Stimulated activated CD8-positive, alpha-beta memory T cell treated with anti-CD3 and anti-CD28 coated beads, Interleukin-12 subunit alpha, Interleukin-12 subunit beta, amount 100 ng/mL, for 24 hours (primary cell): ENCODE data around the gene NCAPD2.
"Not testable (repeated sequence)": the region's sequence is repeated elsewhere in the genome, so short reads cannot be mapped to it uniquely, and the experiment has no call there.

Experiments
- DNase-seq: peaks from one replicate; pipeline ENCODE4 v3.0.0-alpha.2; 2020; ENCODE audit errors: extremely low read depth

NCAPD2 gene

DNA sequence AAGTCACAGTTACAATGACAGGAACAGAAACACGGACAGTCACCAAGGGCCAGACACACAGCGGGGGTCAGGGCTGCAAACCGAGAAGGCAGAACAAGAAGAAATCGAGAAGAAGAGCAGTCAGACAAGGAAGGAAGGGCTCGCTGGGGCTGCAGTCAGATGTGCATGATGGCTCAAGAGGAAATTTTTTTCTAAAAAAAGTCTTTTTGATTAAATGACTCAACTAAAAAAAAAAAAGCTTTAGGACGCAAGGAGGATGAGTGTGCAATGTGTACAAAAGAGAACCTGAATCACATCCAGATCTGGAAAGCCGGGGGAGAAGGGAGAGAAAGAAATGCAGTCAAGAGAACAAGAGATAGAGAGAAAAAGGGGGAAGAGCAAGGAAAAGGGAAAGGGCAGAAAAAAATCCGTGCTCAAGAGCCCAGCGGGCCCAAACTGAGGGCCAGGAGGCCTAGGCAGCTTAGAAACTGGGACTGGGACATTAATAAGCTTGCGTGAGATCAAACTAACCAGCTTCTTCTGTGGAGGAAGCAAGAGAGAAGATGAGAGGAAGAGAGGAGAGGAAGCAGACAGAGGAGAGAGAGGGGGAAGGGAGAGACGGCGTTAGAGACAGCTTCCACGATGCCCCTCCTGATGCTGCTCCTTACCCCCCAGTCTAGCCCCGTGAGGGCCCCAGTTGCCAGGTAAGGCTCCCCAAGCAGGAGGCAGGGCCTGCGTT lies 55.2 kb downstream of the NCAPD2 start:
- DNase-seq: no peak

DNA sequence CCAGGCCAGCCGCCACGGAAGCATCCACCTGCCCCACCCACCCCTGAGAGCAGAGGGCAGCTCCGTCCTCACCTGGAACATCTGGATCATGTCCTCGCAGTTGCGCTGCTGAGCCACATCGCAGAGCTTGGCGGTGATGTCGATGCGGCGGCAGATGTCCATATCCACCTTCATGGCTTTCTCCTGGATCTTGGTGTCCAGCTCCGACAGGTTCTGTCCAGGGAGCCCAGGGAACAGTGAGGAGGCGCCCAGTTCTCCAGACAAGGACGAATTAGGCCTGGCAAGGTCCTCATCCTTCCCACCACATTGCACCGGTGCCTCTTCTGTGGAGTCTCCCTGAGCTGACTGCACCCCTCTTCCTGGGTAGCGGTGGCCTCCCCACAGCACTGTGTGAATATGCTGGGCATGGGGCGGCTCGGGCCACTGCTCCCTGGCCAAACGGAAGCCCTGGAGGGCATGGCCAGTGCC lies 55.8 kb downstream of the NCAPD2 start:
- no peak for DNase-seq

DNA sequence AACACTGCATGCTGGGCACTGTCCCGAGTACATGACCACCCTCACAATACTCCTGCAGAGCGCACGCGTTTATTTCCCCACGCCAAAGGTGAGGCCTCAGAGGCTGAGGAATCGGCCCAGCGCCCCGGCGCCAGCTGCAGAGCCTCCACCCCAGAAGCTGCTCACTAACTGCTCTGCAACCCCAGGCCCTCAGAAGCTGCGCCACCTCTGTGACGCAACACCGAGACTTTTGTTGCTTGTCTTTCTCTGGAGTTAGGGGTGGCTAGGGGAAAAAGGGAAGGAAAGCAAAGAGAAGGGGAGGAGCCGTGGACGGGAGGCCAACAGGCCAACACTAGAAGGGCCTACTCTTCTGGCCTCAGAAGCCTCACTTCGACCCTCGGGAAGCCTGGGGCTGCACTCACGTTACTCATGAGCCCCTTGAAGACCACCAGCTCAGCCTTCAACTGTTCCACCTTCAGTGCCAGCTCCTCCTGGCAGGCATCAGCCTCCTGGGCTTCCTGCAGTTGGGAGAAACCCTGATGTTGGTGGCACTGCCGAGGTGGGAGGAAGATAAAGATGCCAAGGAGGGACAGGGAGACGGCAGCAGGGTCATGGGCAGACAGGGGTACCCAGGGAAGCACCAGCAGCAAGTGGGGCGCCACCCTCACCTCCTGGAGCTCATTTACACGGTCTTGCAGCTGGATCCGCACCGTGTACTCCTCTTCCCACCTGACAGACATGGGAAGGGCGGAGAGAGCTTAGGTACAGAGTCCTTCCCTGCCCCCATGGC lies 56.6 kb downstream of the NCAPD2 start:
- DNase-seq: no peak

DNA sequence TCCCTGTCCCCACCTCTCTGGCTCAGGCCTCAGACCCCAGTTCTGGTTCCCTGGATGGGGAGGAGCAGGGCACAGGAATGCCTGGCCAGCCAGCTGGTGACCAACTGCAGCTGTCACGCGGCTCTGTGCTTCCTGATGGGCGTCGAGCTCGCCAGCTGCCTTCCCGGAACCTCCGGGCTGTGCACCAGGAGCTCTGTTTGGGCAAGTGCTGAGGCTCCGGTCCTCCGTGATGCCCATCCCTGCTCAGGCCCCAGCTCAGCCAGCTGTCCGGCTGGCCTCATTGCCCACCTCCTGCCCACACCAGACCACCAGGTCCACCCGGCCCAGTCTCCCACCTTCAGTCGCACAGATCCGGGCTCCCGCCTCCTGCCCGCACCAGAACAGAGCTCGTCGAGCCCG lies 57.2 kb downstream of the NCAPD2 start:
- no peak for DNase-seq

DNA sequence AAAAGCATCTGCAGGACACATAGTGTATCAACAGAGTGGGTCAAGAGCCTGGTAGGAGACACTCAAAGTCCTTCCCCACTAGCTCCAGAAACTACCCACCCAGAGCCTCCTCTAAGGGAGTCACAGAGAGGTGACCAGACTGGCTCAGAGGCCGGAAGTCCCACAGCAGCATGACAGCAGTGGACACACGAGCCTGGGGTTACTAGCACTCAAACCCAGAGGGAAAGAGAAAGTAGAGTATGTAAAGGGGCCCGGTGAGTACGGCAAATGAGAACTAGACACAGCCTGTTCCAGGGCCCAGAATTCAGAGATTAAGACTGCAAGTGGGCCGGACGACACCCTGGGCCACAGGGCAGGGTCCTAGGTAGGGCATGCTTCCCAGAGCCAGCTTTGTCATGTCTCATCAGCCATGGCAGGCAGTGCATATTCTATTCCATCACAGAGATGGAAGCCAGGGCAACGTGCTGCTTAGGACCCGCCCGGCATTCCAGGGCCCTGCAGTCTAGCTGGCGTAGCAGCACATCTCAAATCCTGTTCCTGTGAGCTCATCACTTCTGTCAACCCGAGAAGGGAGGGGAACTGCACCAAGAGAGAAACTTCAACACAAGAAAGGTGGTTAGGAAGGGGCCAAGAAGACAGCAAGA lies 57.7 kb downstream of the NCAPD2 start:
- DNase-seq: no peak

DNA sequence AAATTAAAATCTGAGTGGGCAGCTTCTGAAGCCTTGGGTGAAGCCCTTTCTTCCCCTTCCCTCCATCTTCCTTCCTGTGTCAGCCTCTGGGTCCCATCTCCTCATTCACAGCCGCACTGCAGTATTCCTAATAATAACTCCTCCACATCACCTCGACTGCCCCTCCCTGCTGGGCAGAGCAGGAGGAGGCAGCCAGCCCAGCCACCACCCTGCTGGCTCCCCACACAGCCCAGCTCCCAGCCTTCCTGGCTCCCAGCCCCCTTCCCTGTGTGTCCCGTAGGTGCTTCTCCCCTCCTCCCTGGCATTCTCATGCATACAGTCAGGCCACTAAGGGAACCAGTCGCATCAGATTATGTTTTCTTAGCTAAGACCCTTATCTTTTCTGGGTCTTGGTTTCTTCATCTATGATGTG lies 58.2 kb downstream of the NCAPD2 start:
- DNase-seq: no peak

DNA sequence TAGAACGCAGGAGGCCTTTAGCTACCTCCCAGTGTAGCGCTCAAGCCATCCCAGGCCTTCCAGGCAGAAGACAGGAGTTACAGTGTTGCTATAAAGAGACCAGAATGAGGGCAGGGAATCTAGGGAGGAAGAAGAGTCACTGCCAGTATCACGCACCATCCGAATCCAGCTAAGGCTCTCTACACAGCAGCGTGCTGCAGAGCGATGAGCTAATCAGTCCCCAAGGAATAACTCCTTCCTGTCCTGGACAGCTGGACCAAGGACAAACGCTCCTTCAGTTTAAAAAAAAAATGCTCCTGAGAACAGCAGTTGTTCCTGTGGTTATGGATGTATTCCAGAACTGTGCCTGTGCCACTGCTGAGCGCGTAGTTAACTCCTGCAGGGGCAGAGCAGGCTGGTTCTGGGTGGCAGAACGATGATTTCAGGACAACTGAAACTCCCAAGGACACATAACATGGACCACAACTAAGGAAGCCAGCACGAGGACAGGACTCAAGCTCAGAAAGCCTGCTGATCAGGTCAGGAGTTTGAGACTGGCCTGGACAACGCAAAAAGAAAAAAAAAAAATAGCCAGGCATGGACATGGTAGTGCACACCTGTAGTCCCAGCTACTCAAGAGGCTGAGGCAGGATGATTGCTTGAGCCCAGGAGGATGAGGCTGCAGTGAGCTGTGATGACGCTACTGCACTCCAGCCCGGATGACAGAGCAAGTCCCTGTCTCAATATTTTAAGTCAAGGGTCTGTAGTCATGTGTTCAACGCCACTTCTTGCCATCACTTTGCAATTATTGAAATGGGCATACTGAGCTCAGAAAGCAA lies 59.4 kb downstream of the NCAPD2 start:
- no peak for DNase-seq

DNA sequence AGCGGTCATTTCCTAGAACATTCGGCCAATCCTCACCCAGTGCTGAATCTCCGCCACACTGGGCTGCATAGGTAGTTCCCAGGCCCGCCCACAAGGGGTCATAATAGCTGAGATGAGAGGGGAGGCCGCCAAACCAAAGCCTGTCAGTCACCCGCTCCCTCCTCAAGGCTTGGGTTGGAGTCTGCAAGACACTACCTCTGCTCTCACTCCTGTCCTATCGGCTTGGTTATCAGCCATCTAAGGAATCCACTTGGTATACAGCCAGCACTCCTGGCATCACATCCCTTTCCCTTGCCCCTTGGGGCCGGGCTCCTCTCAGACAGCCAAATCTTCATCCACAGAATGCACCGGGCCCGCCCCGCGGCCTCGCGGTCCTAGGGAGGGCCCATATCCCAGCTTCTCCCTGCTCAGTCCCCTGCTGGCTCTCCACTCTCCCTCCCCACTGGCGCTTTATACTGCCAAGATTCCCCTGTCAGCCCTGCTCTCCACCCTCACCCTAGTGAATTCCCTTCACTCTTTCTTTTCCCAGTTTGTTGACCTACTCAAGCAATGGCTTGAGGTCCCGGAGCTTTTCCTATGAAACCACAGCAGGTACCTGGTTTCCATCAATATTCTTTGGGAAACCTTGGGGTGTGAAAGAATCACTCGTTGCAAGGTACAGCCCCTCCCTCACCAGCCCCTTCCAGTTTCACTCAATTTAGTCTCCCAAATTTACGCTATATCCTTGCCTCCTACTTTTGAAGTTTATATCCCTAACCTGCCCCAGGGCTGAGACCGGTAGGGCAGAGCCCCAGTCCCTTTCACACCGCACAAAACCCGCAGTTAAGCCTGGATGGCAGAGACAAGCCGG lies 60.5 kb downstream of the NCAPD2 start:
- peak; percentile 49 for DNase-seq

DNA sequence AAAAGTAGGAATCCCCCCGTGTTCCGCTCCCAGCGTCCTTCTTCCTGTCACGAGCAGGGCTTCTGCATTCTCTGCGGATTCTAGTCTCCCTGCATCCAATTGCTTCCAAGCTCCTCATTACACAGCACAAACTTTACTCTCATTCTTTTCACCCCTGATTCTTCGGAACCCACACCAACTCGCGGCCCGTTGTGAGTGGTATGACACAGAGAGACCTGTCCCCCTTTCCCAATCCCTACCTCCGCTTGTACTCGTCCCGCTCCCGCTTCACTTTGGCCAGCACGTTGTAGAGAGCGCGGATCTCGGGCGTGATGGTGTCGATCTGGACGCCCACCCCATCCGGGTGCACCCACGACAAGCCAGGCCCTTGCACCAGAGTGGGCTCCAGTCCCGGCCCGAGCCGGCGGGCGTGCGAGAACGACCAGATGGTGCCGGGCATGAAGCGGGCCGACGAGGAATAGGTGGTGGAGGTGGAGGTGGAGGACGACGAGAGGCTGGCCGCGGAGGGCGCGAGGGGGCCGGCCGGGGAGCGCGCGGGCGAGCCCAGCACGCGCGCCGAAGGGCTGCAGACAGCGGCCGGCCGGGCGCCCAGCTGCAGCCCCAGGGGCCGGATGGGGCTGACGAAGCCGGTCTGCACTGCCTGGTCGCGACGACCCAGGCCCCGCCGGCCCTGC lies 61.3 kb downstream of the NCAPD2 start:
- no peak for DNase-seq

DNA sequence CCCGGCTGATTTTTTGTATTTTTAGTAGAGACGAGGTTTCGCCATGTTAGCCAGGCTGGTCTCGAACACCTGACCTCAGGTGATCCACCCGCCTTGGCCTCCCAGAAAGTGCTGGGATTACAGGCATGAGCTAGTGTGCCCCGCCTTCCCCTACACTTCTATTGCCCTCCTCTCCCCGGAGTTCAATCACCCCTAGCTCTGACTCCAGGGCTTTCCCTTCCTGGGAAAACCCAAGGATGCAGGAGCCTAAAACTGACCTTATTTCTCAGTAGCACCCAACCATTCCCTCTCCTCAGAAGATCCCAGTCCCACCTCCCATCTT lies 62.6 kb downstream of the NCAPD2 start:
- DNase-seq: not testable (repeated sequence)

DNA sequence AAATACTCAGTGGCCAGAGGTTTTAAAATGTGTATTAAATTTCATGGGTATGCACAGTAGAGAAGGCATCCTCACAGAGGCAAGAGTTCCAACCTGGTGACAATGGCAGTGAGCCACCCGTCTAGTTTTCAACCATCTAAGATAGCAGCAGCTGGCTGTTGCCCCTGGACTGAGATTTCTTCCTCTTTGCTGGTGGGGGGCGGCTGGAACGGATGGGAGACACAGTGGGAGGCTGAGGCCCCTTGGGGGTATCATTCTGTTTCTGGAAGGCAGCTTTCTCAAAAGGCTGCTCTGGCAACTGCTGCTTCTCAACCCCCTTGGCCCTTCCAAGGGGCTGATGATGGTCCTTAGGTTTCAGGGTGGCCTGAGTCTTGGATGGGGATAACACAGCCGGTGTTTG lies 63.0 kb downstream of the NCAPD2 start:
- no peak for DNase-seq

DNA sequence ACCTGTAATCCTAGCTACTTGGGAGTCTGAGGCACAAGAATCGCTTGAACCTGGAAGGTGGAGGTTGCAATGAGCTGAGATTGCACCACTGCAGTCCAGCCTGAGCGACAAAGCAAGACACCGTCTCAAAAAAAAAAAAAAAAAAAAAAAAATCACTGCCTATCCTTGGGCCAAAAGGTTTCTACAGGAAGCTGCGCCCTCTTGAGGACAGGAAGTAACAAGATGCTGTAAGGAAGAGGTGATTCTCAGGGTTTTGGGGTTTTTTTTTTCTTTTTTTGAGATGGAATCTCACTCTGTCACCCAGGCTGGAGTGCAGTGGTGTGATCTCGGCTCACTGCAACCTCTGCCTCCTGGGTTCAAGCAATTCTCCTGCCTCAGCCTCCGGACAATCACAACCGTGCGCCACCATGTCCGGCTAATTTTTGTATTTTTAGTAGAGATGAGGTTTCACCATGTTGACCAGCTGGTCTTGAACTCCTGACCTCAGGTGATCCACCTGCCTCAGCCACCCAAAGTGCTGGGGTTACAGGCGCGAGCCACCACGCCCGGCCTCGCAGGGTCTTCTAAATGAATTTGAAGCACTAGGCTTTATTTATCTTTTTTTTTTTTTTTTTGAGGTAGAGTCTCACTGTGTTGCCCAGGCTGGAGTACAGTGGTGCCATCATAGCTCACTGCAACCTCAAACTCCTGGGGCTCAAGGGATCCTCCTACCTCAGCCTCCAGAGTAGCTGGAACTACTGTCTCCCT lies 64.3 kb downstream of the NCAPD2 start:
- DNase-seq: not testable (repeated sequence)

DNA sequence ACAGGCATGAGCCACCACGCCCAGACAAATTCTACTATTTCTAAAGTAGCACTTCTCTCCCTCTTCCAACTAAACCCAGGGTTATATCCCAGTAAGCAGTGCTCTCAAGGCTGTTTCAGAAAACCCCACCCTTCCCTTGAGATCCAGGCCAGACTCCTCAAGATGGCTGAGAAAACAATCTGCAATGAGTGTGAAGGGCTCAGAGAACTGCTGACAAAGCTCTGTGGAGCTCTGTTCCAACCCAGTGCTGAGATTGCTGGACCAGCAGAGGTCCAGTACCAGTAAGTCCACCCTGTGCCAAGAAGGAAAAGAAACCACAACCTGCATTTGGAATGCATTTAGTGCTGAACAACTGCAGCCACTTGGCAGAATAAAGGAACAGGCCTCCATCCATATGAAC lies 65.6 kb downstream of the NCAPD2 start:
- no peak for DNase-seq

DNA sequence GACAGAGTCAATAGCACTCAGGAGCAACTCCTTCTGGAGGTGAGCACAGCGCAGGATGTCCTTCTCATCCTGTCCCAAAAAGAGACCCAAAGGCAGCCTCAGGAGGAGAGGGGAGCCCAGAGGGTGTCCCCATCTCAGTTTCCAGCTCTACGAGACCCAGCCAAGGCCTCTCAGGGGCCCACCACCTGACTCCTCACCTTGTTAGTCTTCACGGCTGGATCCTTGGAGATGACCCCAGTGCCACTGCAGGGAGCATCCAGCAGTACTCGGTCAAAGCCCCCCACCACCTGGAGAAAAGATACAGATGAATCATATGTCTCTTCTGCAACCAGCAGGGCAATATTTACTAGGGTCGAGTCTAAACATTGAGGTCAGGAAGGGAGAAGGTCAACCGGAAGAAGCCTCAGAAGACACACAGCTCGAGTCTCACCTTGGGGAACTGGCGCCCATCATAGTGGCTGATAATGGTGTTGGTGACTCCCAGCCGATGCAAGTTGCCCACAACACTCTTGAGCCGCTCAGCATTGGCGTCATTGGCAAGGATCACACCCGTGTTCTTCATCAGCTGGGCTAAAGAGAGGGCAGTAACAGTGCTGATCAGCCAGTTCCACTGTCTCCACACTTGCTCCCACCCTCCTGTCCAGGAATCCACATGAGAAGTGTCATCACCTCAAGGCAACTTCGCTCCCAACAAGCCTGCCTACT lies 66.8 kb downstream of the NCAPD2 start:
- no peak for DNase-seq

DNA sequence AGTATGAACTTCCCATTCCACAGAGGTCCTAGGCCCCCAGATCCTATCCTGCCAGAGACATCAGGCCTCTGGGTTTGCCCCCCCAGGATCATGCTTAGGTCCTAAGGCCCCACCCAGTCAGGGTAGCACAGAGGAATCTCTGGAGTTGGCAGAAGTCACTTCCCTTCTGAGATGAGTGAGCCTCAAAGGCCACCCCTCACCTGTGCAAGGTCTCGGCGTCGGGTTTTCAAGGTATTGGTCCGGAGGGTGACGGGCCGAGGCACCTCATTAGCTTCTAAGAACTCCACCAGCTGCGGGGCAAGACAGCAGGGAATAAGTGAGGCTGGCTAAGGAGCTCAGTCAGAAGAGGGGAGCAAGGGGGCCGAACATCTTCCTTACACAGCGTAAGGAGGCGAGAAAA lies 69.0 kb downstream of the NCAPD2 start:
- DNase-seq: no peak

DNA sequence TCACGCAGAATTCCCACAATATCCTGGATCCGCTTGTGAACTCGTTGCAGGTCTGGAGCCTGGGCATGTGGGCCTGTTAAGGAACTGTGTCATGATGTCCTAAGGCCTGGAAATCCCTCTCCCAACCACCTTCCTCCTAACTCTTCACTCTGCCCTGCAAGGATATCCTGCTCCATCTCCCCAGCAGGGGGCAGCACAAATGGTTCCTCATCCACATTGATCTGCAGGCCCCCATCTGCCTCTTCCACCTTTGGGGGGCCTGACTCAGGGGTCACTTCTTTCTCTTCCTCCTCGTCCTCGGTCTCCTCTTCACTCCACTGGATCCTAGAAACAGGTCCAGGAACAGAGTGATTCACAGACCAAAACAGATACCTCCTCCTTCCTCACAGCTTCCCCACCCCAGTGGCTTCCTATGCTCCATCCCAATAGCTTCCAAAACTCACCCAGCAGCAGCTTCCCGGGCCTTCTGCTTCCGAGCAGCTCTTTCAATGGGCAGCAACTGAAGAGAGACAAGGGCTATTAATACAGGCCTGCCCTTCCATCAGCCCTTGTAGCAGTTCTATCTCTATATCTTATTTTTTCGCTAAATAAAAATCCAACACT lies 69.6 kb downstream of the NCAPD2 start:
- DNase-seq: no peak

DNA sequence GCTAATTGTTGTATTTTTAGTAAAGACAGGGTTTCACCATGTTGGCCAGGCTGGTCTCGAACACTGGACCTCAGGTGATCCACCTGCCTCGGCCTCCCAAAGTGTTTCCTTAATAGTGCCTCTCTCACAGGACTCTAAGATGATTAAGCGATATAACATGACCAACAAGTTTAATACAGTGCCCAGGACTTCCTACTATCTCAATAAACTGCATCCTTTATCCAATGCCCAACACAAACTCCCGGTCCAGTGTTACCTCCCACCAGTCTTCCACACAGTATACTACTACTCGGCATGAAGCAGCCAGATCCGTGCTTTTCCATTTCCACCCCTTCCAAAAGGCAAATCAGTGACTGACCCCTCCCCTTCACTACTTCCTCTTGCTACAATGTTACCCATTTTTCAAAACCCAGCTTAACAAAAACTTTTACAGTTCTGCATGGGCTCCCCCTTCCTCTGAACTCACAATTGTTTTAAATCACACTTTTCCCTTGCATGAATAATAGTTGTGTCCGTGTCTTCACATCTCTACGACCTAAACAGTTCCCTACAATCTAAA lies 73.3 kb downstream of the NCAPD2 start:
- DNase-seq: no peak

DNA sequence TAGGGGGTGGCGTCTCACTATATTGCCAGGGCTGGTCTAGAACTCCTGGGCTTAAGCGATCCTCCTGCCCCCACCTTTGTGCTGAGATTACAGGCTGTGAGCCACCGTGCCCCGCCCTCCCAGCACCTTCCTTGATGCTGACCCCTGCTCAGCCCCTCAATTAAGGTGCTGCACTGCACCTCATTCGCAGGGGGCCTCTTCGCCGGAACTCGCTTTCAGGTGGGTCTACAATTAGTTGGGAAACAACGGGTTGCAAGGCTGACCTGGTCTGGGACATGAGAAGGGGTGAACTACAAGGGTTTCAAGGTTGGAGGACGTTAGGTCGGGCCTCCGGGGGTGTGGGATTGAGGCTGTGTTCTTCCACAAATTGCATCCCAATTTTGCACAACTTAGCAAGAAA lies 75.4 kb downstream of the NCAPD2 start:
- DNase-seq: no peak

DNA sequence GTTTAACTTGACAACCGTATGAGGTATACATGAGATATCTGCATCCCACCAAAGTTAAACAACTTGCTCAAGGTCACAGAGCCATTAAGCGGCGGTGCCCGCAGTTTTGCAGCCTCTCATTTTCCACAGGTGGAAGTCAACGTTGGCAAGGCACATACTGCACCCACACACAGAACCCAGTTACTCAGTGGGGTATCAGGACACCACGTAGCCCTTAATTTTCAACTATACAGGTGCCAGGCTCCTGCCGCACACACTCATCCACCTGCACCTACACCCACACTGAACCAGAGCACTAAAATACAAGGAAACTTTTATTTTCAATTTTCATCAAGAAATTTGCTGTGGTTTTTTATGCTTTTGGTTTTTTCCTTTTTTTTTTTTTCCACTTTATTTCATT lies 75.9 kb downstream of the NCAPD2 start:
- DNase-seq: no peak
